ENCODE data around the gene TMIGD3. TPM values are rescaled to one million over a fixed set of nuclear protein-coding genes. Genes with fewer than 3 reads are reported as not detected.

Gene TMIGD3
- total RNA-seq, 2 experiments from 2014 or later, result not detected

DNA sequence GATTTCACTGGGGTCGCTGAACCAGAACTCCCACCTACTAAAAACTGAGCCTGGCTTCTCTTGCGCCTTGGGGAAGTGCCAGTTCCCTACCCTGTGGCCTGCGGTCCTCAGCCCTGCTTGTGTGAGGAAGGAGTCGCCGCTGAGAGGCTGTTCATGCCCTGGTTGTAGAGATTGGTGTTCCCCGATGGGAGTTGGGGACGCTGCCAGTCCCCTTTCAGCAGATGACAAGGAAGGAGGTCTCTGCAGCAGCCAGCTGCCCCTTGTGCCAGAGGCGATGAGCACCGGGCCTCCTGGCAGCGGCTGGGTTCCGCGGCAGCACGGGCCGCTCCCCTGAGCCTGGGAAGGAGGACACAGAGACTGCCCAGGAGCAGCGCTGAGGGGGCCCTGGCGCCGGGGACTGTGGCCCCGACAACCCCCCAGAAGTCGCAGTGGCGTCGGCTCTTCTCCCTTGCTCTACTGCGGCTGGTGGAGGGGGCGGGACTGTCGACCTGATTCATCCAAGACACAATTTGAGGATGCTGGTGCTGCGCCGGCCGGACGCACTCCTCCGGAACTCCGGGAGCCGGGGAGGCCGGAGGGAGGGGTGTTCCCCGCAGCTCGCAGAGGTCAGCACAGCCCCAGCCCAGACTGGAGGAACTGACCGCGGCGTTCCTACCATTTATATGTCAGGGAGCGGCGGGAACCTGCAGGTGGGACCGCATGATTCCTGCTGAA lies 12.0 kb upstream of the TMIGD3 start:
- H3K27me3 Mint-ChIP-seq, result no peaks in the 10 kb centered on the region
- H3K27ac Mint-ChIP-seq, result peak overlapping the region; percentile 86
- no peaks in the 10 kb centered on the region for H3K36me3 Mint-ChIP-seq
- H3K9me3 Mint-ChIP-seq, result no peaks in the 10 kb centered on the region
- H3K4me3 Mint-ChIP-seq, result peak overlapping the region; percentile 60
- DNase-seq, result peak; percentile 50
- H3K4me1 Mint-ChIP-seq, result peaks cover 57% of the 10 kb centered on the region

DNA sequence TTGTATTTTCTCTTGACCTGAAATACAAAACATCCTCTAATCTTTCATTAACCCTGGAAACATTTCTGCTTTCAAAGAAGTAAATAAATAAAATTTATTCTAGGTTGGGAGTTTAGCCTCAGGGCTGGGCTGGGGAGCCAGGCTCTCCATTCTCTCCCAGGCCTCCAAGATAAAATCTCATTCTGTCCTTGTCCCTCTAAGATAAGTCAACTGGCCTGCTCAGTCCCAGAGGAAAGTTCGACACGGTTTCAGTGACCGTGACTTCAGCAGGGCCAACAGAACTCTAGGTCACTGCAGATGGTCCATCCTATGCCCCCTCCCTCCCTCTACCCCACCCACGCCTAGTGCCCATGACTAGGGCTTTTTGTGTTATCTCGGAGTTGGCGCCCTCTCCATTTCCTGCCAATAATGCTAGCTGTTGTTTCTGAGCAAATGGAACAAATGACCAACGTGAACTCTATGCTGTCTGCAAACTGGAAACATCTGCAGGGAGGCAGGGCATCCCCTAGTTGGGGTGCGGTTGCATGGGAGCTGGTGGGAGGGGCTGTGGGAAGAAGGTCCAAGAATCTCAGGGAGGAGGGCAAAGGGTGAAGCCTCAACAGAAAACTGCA lies 10.1 kb upstream of the TMIGD3 start:
- Mint-ChIP-seq H3K4me3 (no peak overlapping the region), H3K27ac (peak overlapping the region; percentile 34), H3K27me3 (no peaks in the 10 kb centered on the region), H3K4me1 (peaks cover 59% of the 10 kb centered on the region), H3K9me3 (no peaks in the 10 kb centered on the region), H3K36me3 (no peaks in the 10 kb centered on the region)
- peak; percentile 34 for DNase-seq

DNA sequence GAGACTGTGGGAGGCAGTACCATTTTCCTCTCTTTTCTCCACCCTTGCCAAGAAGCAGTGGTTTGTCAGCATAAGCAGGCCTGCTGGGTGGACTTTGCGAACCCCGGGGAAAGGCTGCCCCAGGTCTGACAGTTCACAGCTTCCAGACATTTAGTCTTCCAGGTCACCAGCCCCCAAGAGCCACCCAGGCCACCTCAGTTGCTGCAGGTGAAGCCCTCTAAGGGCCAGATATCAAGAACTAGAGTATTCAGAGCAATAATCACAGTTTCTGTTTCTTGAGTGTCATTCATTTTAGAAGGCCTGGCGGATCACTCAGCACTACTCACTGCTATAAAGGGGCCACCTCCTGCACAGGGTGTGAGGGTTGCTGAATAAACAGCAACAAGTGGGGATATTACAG lies 9.5 kb upstream of the TMIGD3 start:
- no peaks in the 10 kb centered on the region for H3K9me3 Mint-ChIP-seq
- no peak overlapping the region for H3K4me3 Mint-ChIP-seq
- DNase-seq, result no peak
- H3K4me1 Mint-ChIP-seq, result peaks cover 56% of the 10 kb centered on the region
- H3K27me3 Mint-ChIP-seq, result no peaks in the 10 kb centered on the region
- no peaks in the 10 kb centered on the region for H3K36me3 Mint-ChIP-seq
- H3K27ac Mint-ChIP-seq, result no peak overlapping the region

DNA sequence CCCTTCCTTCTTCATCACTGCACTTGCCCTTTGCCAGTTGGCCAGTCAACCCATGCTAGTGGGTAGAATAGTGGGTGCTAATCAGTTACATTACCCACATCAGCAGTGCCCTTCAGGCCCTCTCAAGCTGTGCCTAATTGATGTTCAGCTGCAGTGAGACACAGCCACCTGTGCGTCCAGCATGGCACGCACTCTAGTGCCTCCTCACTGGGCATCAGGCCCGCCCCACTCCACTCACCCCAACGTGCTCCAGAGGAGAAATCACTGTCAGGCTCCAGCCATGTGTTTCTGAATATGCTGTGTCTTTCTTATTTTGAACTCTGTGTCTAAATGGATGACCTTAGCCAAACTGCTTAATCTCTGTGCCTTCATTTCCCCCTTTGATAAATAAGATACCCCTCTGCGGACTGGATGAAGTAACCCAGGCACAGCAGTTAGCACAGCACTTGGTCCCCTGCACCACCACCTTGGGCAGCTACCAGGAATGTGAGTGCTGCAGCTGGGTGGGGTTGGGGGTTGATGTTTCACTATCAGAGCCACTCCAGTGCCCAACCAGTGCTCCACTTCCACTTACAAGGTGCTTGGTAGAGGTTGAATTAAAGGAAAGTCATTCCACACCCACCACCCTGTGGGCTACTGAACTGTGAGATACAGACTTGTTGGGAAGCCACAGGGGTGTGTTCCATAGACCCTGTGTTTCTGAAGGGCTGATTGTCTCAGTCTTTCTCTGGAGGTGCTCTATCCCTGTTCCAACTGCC lies 8.9 kb upstream of the TMIGD3 start:
- no peak for DNase-seq
- H3K4me3 Mint-ChIP-seq, result no peak overlapping the region
- peaks cover 53% of the 10 kb centered on the region for H3K4me1 Mint-ChIP-seq
- no peaks in the 10 kb centered on the region for H3K27me3 Mint-ChIP-seq
- H3K36me3 Mint-ChIP-seq, result no peaks in the 10 kb centered on the region
- H3K9me3 Mint-ChIP-seq, result no peaks in the 10 kb centered on the region
- no peak overlapping the region for H3K27ac Mint-ChIP-seq

DNA sequence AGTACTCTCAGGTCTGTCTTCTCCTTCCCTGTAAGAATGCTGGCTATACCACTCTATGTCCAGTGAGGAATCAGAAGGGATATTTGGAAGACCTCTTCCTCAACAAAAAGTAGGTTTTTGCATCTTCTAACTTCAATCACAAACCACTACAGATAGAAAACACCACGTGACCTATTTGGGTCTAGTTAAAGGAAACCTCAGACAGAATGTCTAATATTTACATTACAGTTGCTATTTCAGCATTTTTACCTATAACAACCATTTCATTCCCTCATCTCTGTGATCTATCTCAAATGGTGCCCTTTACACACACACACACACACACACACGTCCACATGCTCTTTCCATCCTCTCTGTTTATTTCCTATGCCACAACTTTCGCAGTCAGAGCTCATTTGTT lies 7.9 kb upstream of the TMIGD3 start:
- Mint-ChIP-seq H3K4me1 (peaks cover 48% of the 10 kb centered on the region), H3K27me3 (no peaks in the 10 kb centered on the region), H3K9me3 (no peaks in the 10 kb centered on the region), H3K4me3 (no peak overlapping the region), H3K36me3 (no peaks in the 10 kb centered on the region), H3K27ac (no peak overlapping the region)
- DNase-seq, result no peak

DNA sequence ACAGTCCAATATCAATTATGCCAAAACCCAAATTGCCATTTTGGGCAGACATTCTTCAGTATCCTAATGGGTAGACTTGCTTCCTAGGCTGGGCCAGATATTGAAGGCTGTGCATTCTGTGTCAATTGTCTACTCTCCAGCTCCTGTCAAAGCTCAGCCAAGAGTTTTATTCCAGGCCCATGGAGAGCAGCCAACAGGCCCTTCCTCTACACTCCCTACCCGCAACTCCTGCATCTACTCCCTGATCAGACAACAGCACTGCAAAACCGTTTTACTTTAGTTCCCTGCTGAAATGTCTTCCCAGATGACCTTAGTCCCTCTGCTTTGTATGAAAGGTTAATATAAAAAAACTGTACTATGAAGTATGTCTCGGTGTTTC lies 6.6 kb upstream of the TMIGD3 start:
- H3K9me3 Mint-ChIP-seq, result no peaks in the 10 kb centered on the region
- H3K27me3 Mint-ChIP-seq, result no peaks in the 10 kb centered on the region
- H3K27ac Mint-ChIP-seq, result no peak overlapping the region
- H3K4me1 Mint-ChIP-seq, result peaks cover 53% of the 10 kb centered on the region
- H3K4me3 Mint-ChIP-seq, result no peak overlapping the region
- no peaks in the 10 kb centered on the region for H3K36me3 Mint-ChIP-seq
- DNase-seq, result no peak

DNA sequence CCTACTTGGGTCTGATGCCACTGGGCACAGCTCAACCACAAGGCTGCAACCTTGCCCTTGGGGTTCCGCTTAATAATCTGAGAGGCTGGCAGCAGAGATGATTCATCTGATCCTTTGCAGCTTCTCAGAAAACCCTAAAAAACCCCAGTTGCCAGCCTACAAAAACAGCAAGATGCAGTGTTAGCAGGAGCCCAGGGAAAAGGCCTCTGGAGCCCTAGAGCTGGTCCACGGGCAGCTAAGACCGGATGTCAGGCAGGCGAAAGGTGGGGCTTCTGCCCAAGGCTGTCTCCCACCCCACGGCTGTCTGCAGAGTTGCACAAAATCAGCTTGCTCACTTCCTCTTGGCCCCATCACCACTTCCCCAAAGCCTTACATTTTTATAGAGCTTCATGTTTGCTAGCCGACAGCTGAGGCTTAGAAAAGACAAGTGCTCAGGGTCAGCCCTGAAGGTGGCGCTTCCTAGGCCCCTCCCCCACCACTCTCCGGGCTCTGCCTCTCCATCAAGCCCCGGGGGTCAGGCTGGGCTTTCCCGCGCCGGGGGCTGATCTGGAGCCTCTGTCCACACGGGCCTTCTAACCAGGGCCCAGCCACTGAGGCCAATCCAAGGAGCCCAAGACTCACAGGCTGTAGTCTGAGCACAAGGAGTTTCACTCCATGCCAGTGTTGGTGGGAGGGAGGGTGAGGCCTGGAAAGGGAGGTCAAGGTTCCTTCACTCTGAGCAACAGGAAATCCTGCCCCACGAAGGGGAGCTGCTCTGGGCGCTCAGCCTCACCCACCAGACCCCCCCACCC lies 4.2 kb upstream of the TMIGD3 start:
- Mint-ChIP-seq H3K27ac (peak overlapping the region; percentile 88), H3K9me3 (no peaks in the 10 kb centered on the region), H3K36me3 (no peaks in the 10 kb centered on the region), H3K27me3 (no peaks in the 10 kb centered on the region), H3K4me1 (peaks cover 48% of the 10 kb centered on the region), H3K4me3 (peak overlapping the region; percentile 70)
- DNase-seq, result peak; percentile 60

DNA sequence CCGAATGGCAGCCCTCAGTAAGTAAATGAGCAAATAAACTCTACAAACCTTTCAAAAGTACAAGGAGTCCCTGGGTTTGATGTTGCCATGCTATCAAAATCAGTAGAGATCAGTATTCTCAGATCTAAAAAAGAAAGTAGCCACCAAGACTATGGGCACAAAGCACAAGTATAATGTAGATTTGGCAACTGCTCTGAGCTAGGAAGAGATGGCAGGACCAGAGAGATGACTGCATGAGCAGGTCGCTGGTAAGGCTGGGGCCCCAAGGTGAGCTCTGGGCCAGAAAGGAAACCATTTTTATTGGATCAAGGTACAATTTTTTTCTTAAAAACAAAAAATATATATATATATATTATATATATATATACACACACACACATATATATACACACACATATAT lies 3.1 kb upstream of the TMIGD3 start:
- Mint-ChIP-seq H3K27me3 (no peaks in the 10 kb centered on the region), H3K4me3 (no peak overlapping the region), H3K36me3 (no peaks in the 10 kb centered on the region), H3K27ac (peak overlapping the region; percentile 62), H3K9me3 (no peaks in the 10 kb centered on the region), H3K4me1 (peaks cover 42% of the 10 kb centered on the region)
- no peak for DNase-seq

DNA sequence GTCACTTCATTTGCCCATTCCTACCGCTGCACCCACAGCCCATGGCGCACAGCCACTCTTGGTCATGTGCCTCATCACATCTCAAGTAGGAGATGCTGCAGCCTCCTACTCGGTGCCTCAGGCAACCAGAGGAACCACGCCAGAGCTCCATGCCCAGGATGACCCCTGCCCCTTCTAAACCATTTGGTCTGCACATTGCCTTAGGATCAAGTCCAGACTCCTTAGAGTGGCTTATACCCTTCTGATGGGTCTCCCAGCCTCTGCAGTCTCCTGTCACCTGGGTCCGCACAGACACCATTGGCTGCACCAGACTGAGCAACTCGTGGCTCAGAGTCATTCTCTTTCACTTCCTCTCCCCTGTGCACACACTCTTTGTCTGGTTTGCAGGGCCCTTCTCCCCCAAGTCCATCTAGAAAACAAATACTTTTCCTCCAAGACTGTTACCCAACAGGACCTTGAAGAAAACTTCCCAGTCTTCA lies 2.2 kb upstream of the TMIGD3 start:
- Mint-ChIP-seq H3K9me3 (no peaks in the 10 kb centered on the region), H3K36me3 (no peaks in the 10 kb centered on the region), H3K4me3 (no peak overlapping the region), H3K4me1 (peaks cover 42% of the 10 kb centered on the region), H3K27ac (peak overlapping the region; percentile 62), H3K27me3 (no peaks in the 10 kb centered on the region)
- DNase-seq, result no peak

DNA sequence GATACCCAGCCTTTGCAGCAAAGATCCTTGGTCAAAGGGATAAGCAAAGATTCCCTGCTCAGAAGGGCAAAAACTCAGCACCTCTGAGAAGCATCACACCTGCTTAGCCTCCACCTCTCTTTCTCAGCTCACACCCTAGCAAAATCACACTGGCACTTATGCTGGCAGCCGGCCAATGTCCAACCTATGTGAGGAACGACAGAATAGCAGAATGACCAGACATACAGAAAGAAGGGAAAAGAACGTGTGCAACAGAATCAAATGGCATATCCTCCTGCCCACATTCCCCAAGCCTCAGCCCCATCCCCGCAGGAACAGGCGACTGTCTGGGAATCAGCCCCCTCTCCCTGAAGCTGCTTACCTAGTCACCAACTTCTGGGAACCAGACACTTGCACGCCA lies 664 bp upstream of the TMIGD3 start:
- Mint-ChIP-seq H3K36me3 (no peaks in the 10 kb centered on the region), H3K4me1 (peaks cover 36% of the 10 kb centered on the region), H3K4me3 (no peak overlapping the region), H3K27ac (no peak overlapping the region), H3K9me3 (no peaks in the 10 kb centered on the region), H3K27me3 (no peaks in the 10 kb centered on the region)
- no peak for DNase-seq

DNA sequence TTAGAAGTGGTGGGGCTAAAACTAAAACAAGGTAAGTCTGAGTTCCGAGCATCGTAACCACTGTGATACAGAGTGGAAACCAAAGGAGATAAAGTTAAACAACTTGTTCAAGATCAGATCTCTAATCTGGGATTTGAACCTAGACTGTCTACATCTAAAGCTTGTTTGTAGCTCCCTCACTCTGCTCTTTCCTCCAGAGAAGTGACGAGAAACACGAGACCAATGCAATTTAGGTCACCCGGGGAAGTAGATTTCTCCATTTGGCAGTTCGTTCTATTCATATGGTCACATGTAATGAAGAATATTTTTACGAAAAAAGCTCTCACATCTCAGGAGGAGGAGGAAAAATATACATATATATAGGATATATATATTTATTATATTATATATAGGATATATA lies 1.8 kb downstream of the TMIGD3 start:
- peaks cover 42% of the 10 kb centered on the region for H3K4me1 Mint-ChIP-seq
- H3K27me3 Mint-ChIP-seq, result no peaks in the 10 kb centered on the region
- H3K27ac Mint-ChIP-seq, result no peak overlapping the region
- H3K36me3 Mint-ChIP-seq, result peaks cover 5% of the 10 kb centered on the region
- peaks cover 12% of the 10 kb centered on the region for H3K9me3 Mint-ChIP-seq
- no peak overlapping the region for H3K4me3 Mint-ChIP-seq
- no peak for DNase-seq

DNA sequence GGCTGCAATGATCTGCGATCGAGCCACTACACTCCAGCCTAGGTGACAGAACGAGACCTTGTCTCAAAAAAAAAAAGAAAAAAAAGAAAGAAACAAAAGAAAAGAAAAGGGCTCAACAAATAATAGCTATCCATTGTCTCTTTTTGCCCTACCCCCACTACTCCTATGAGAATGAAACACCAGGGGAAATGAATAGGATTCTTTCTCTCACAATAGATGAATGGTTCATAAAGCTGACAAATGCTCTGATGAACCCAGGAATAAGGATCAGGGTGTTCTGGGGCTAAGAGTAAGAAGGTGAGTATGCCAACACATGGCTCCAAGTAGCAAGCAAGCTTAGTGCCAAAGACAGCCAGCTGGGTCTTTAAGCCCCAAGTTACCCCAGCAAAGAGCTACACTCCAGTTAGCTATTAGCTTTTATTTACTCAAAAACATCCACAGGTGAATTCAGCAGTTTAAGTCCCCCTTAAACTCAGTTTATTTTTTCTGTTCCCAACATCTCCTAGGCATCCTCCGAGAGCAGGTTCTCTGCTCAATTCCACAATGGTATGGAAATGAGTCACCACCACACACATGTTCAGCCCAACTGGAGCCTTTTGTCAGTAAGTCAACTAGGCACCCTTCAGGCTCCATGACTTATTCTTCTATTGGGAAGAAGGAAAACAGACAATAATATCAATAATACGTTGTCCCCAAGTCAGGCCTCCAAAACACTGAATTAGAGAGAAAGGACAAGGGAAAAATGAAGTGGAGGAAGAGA lies 4.2 kb downstream of the TMIGD3 start:
- no peaks in the 10 kb centered on the region for H3K27me3 Mint-ChIP-seq
- H3K4me3 Mint-ChIP-seq, result no peak overlapping the region
- H3K4me1 Mint-ChIP-seq, result peaks cover 30% of the 10 kb centered on the region
- peaks cover 23% of the 10 kb centered on the region for H3K9me3 Mint-ChIP-seq
- peaks cover 9% of the 10 kb centered on the region for H3K36me3 Mint-ChIP-seq
- H3K27ac Mint-ChIP-seq, result no peak overlapping the region
- no peak for DNase-seq

DNA sequence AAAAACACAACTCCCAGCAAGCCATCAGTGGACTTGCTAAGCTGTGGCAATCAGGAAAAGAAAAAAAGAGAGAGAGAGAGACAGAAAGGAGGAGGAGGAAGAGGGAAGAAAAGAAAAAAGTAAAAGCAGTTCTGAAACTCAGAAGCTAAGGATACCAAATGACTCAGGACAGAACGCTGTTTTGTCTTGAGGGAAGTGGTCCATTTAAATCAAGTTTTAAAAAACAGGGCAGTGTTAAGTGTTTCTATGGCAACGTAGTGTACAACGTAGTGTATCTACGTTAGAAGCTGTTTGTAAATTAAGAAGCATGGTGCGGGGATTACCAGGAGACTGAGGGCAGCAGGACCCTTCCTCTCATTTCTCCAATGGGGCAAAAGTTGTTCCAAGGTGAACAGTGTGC lies 5.8 kb downstream of the TMIGD3 start:
- no peak overlapping the region for H3K27ac Mint-ChIP-seq
- peaks cover 9% of the 10 kb centered on the region for H3K36me3 Mint-ChIP-seq
- H3K4me3 Mint-ChIP-seq, result no peak overlapping the region
- no peak for DNase-seq
- H3K4me1 Mint-ChIP-seq, result peaks cover 25% of the 10 kb centered on the region
- no peaks in the 10 kb centered on the region for H3K27me3 Mint-ChIP-seq
- peaks cover 23% of the 10 kb centered on the region for H3K9me3 Mint-ChIP-seq

DNA sequence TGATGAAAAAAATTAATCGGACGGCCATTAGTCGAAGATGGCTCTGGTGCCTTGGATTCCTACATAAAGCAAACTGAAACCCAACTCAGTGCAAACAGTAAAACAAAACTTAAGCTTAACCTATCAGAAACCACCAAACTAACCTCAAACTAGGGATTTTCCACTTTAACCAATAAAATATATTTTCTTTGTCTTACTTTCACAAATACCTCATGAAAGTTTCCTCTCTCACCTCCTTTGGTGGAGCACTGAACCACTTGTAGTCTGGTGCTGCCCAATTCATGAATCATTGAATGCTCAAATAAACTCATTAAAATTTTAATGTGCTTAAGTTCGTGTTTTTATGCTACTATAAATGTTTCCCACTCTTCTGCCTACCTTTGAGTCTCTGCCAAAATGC lies 7.0 kb downstream of the TMIGD3 start:
- no peak for DNase-seq
- peak overlapping the region; percentile 88 for H3K27ac Mint-ChIP-seq
- H3K9me3 Mint-ChIP-seq, result peaks cover 23% of the 10 kb centered on the region
- H3K27me3 Mint-ChIP-seq, result no peaks in the 10 kb centered on the region
- H3K4me1 Mint-ChIP-seq, result peaks cover 29% of the 10 kb centered on the region
- peaks cover 9% of the 10 kb centered on the region for H3K36me3 Mint-ChIP-seq
- H3K4me3 Mint-ChIP-seq, result no peak overlapping the region

Data from activated naive CD8-positive, alpha-beta T cell treated with anti-CD3 and anti-CD28 coated beads for 36 hours (primary cell).